Right cardiac atrium (tissue), 5 donors: ENCODE measurements around the gene TRIM46. TPM values are rescaled to one million over a fixed set of nuclear protein-coding genes. Genes with fewer than 3 reads are reported as not detected.
"Not testable (repeated sequence)": the region's sequence is repeated elsewhere in the genome, so short reads cannot be mapped to it uniquely, and the experiment has no call there.

Experiments
- ATAC-seq, 2 donors: fragments of 200-7000 bp; cut with Tn5 transposase; one replicate each; pipeline versions ENCODE4 v1.8.0 to v1.9.1; 2020; ENCODE audit warnings: moderate library complexity in 2 of 2, mild to moderate bottlenecking in 1 of 2
- DNase-seq, 3 donors: peaks; one replicate each; pipeline ENCODE4 v3.0.0-alpha.2; 2020
- H3K27ac ChIP-seq: one replicate; pipeline ENCODE4 v1.5.1; 2013; ENCODE audit warnings: mild to moderate bottlenecking, low read length, control low read depth, moderate library complexity
- H3K27me3 ChIP-seq: one replicate; pipeline ENCODE4 v1.6.1; 2013; ENCODE audit not compliant: control insufficient read depth, insufficient read depth
- H3K4me1 ChIP-seq: one replicate; pipeline ENCODE4 v1.6.1; 2013; ENCODE audit warnings: low read length; ENCODE audit not compliant: control insufficient read depth, insufficient read depth
- H3K4me3 ChIP-seq: one replicate; pipeline ENCODE4 v1.5.1; 2013; ENCODE audit warnings: low read length, control low read depth
- H3K9me3 ChIP-seq: one replicate; pipeline ENCODE4 v1.6.1; 2013; ENCODE audit warnings: low read length; ENCODE audit not compliant: control insufficient read depth
- WGBS: extraction: QIAGEN DNeasy Blood & Tissue Kit; methylation state at CpG from one replicate; pipeline ENCODE4 v1.1.7; 2013; 5-methylcytosine and 5-hydroxymethylcytosine counted together
- intact Hi-C, 4 donors: fragments of 100-400 bp; cut with DNase I; formaldehyde crosslinking; loops; one replicate each; pipeline versions ENCODE4 v1.11.0 to v1.14.0; 2022 to 2023
- polyA plus RNA-seq: library from polyadenylated mRNA; stranded (reverse); fragments of 200-250 nt; gene quantifications from one replicate; pipeline ENCODE4 v1.2.3, GENCODE V29; 2013
- total RNA-seq, 4 donors: library from RNA; stranded (reverse); fragmentation: NEBNext Ultra II Directional; extraction: Animal tissue kit (Norgen Biotek cat#: 25700); gene quantifications; one replicate each; pipeline ENCODE4 v1.2.1, GENCODE V29; 2021
- donor health status: healthy with polysubstance abuse.
- donor health status: DM: no; HTN: yes; CAD: no.
- donor health status: DM: no; HTN: no; CAD: no.
- donor health status: DM: no; HTN: yes; CAD: no; lungs with severe emphysema.
- donor health status: DM: yes; HTN: yes; CAD: no.

TRIM46 gene
- total and polyA plus RNA-seq, 5 donors = 0.17 to 0.37 (median 0.25) TPM

GRCh38 chr1:155167166-155168104, 6.2 kb upstream of the TRIM46 start:
- Histone ChIP-seq H3K4me1 (peaks cover 2% of the 10 kb centered on the region), H3K9me3 (no peaks in the 10 kb centered on the region), H3K4me3 (no peak overlapping the region), H3K27me3 (no peaks in the 10 kb centered on the region), H3K27ac (peak overlapping the region; percentile 80)
- intact Hi-C loops = loop anchor here (2.0 to 5.0 kb wide), 4 partner anchors 40 to 77 kb away; partner anchors contain the start of gene EFNA1 (in 1 of the 4)
- peak; percentile 92 to 95 (median 94) for DNase-seq
- ATAC-seq = peak; percentile 77 to 79
- WGBS = 5% methylated on average over 28 of the region's 28 CpGs

DNA sequence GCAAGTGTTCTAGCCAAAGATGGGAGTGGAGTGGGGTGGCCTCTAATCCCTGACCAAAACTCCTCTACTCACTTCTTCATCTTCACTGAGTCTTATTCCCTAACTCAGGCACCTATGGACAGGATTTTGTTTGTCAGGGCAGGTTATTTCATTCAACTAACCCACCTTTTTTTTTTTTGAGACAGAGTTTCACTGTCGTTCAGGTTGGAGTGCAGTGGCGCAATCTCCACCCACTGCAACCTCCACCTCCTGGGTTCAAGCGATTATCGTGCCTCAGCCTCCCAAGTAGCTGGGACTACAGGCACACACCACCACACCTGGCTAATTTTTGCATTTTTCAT, 5.6 kb upstream of the TRIM46 start:
- not testable (repeated sequence) for ATAC-seq, H3K4me3 ChIP-seq

GRCh38 chr1:155168456-155169210, 5.0 kb upstream of the TRIM46 start:
- H3K27me3 ChIP-seq = no peaks in the 10 kb centered on the region
- H3K4me1 ChIP-seq = peaks cover 2% of the 10 kb centered on the region
- H3K4me3 ChIP-seq = no peak overlapping the region
- no peak overlapping the region for H3K27ac ChIP-seq
- intact Hi-C loops = loop anchor here in 3 of 4 donors (2.0 to 5.0 kb wide), 4 partner anchors 41 to 78 kb away; partner anchors contain the start of gene EFNA1 (in 1 of the 3)
- no peaks in the 10 kb centered on the region for H3K9me3 ChIP-seq
- DNase-seq = no peak
- WGBS = 78% methylated on average over 10 of the region's 10 CpGs
- no peak for ATAC-seq

More for the DNA sequence above, 5.6 kb upstream of the TRIM46 start:
- not testable (repeated sequence) for H3K27me3 ChIP-seq, H3K27ac ChIP-seq, H3K9me3 ChIP-seq, H3K4me1 ChIP-seq, DNase-seq
- 42% methylated on average over 4 of the region's 4 CpGs for WGBS
- intact Hi-C loops = loop anchor here in 3 of 4 donors (2.0 to 5.0 kb wide), 4 partner anchors 41 to 77 kb away; partner anchors contain the start of gene EFNA1 (in 1 of the 3)

DNA sequence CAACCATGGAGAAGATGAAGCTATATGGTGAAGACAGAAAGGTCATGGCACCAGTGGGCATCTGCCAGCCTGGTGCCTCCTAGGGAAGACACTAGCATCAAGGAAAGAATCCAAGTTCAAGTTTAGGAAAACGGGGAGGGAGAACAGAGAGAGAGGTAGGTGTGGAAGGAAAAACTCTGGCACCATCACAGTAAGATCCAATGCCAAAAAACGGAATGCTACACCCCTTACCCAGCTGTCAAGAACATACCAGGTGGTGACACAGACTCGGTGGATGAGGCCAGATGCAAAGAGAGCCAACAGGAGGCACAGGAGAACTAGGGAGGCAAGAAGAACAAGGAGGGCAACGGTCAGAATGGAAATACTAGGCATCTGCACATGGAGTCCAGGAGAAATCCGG, 4.1 kb upstream of the TRIM46 start:
- Histone ChIP-seq H3K4me3 (no peak overlapping the region), H3K4me1 (peaks cover 2% of the 10 kb centered on the region), H3K9me3 (no peaks in the 10 kb centered on the region), H3K27ac (no peak overlapping the region), H3K27me3 (no peaks in the 10 kb centered on the region)
- ATAC-seq = no peak
- 77% methylated on average over 5 of the region's 5 CpGs for WGBS
- DNase-seq = no peak
- intact Hi-C loops = loop anchor here in 3 of 4 donors (2.0 to 5.0 kb wide), 4 partner anchors 42 to 79 kb away; partner anchors contain the start of gene EFNA1 (in 1 of the 3)

DNA sequence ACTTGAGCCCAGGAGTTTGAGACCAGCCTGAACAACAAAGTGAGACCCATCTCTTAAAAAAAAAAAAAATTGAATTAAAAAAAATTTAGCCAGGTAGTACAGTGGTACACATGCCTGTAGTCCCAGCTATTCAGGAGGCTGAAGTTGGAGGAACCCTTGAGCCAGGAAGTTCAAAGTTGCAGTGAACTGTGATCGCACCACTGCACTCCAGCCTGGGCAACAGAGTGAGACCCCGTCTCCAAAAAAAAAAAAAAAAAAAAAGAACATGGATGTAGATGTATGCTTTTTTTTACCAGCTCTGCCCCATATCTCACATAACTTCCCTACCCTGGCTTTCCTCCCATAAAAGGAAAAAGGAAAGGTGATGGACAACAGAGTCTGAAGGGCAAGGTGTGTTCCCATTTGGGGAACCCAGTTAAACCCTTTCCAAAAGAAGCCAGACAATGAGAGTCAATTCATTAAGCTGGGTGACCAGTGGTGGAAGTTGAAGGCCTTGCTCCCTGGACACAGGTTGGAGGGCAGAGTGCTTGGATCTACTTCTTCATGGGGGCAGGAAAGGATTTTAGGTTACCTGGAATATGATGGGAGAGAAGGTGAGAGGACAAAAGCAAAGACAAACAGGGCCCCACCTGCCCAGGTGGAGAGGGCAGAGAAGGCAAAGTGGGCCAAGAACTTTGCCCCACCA, 3.4 kb upstream of the TRIM46 start:
- Histone ChIP-seq H3K4me3 (no peak overlapping the region), H3K27ac (no peak overlapping the region), H3K4me1 (peaks cover 2% of the 10 kb centered on the region), H3K27me3 (no peaks in the 10 kb centered on the region), H3K9me3 (no peaks in the 10 kb centered on the region)
- no peak for DNase-seq
- WGBS = 86% methylated on average over 2 of the region's 2 CpGs
- ATAC-seq = no peak
- intact Hi-C loops = loop anchor here in 2 of 4 donors (10.0 kb wide), 1 partner anchor 55 kb away; no protein-coding TSS in a partner anchor

DNA sequence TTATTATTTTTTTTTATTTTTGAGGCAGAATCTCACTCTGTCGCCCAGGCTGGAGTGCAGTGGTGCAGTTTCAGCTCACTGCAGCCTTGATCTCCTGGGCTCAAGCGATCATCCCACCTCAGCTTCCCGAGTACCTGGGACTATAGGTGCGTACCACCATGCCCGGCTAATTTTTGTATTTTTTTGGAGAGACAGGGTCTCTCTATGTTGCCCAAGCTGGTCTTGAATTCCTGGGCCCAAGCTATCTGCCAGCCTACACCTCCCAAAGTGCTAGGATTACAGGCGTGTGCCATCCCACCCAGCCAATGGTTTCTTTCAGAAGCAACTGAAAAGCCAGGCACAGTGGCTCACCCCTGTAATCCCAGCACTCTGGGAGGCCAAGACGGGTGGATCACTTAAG, 2.8 kb upstream of the TRIM46 start:
- intact Hi-C loops = loop anchor here in 2 of 4 donors (10.0 kb wide), 1 partner anchor 54 kb away; no protein-coding TSS in a partner anchor

DNA sequence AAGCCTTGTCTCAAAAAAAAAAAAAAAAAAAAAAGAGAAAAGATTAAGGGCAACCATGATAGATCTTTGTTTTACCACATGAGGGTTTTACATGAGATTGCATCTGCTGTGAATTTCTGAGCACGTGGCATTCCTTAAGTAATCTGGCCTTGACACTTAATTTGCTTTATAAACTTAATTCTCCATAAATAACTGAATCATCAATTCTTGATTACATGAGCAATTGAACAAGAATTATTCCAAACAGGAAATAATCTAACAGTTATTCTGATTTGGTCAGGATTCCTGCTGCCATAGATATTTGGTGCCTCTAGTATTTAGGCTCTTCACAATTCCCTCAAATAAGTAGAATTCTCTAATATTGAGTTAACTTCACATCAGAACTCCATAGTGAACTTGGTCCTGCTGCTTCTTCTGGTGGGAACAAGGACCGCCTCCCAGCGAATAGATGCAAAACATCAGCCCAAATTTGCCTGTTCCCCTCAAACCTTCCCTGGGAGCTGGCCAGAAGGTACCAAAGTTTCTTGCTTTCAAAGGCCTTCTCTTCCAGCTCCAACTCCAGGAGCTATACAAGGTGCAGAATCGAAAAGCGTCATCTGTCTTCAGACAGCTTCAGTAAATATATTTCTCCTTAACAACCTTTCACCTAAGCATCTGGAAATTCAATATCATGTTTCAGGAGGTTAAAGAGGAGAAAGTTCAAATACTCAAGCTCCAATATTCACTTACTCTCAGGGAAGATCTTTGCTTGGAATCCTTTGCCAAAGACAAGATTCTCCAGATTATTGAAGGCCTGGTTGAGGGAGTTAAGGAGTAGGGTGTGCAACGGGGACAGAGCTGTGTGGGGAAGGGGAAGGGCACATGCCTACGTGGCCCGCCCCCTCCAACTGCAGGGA, 1.6 kb upstream of the TRIM46 start:
- no peaks in the 10 kb centered on the region for H3K27me3 ChIP-seq
- H3K4me3 ChIP-seq = peak overlapping the region; percentile 79
- H3K27ac ChIP-seq = peak overlapping the region; percentile 86
- DNase-seq = no peak
- 45% methylated on average over 8 of the region's 8 CpGs for WGBS
- peaks cover 2% of the 10 kb centered on the region for H3K4me1 ChIP-seq
- no peak for ATAC-seq
- intact Hi-C loops = loop anchor here in 2 of 4 donors (10.0 kb wide), 1 partner anchor 53 kb away; no protein-coding TSS in a partner anchor
- no peaks in the 10 kb centered on the region for H3K9me3 ChIP-seq

More for the DNA sequence above, 2.8 kb upstream of the TRIM46 start:
- Histone ChIP-seq H3K27me3 (no peaks in the 10 kb centered on the region), H3K4me3 (no peak overlapping the region), H3K27ac (no peak overlapping the region), H3K9me3 (no peaks in the 10 kb centered on the region), H3K4me1 (peaks cover 2% of the 10 kb centered on the region)
- DNase-seq = no peak
- 90% methylated on average over 7 of the region's 7 CpGs for WGBS
- no peak for ATAC-seq

DNA sequence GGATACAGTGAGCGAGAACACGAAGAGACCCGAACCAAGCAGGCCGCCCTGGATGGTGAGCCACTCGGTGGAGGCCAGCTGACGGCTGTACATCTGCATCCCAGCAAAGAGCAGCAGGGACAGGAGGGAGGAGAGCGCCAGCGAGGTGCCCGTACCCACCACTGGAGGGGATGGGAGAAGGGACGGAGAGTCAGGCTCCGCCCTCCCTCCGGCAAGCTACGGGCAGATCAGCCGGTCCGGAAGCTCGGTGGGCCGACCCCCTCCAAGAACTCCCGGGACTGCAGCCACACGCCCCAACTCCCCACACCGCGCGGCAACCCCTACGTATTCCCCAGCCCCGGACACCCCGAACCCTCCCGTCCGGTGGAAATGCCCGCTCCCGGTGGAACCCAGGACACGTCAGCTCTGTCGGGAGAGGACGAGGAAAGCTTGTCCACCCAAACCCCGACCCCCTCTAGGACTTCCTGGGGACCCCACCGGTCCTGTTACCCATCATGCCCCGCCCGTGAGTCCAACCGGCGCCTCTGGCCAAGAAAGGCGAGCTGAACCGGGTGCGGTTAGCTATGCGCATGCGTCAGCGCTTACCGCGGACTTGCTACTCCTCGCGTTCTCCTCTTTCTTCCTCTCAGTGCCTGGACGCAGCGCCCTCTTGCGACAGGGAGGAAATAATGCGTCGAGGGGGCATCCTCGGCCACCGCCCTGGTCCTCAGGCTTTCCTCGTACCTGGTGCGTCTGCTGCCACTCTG, 744 bp upstream of the TRIM46 start, which contains the start of gene KRTCAP2:
KRTCAP2 (minus strand) TSS at position 573 of the 746 bp plus-strand sequence; CDS start at position 493, 80 bp downstream.
- H3K4me3 ChIP-seq = peak within 1 kb of the TSS; percentile 79
- peak; percentile 97 to 98 (median 98) for DNase-seq
- H3K9me3 ChIP-seq = no peaks in the 10 kb centered on the region
- peak within 1 kb of the TSS; percentile 86 for H3K27ac ChIP-seq
- no peaks in the 10 kb centered on the region for H3K27me3 ChIP-seq
- intact Hi-C loops = loop anchor here in 2 of 4 donors (10.0 kb wide), 1 partner anchor 52 kb away; no protein-coding TSS in a partner anchor
- no peaks in the 10 kb centered on the region for H3K4me1 ChIP-seq
- peak; percentile 86 to 87 for ATAC-seq
- WGBS = under 1% methylated on average over 57 of the region's 57 CpGs
